K562 (cell line): ENCODE results near the gene LSP1.

Experiments
- ATF1 ChIP-seq, 2 experiments: fragments of 450-650 bp in 1 of 2; IDR thresholded peaks; 2 replicates each; pipeline ENCODE4 v1.6.1; 2016; ENCODE audit warnings: missing compliant biosample characterization in 1 of 2, missing genetic modification characterization in 1 of 2
- CHD1 ChIP-seq: fragments of 200-600 bp; sonication (generic); IDR thresholded peaks from one replicate; pipeline ENCODE4 v1.6.1; 2012; ENCODE audit warnings: mild to moderate bottlenecking, moderate library complexity, low read length, inconsistent platforms
- CTCF ChIP-seq, 3 experiments: IDR thresholded peaks in 2 of 3; conservative IDR thresholded peaks in 1 of 3; 2 replicates each; pipeline ENCODE4 v1.5.1; 2011 to 2012; ENCODE audit warnings: low read length in 3 of 3, mild to moderate bottlenecking in 3 of 3, control low read depth in 2 of 3, improper control_type of control experiment in 1 of 3, inconsistent platforms in 1 of 3, low read depth in 1 of 3, mixed read lengths in 1 of 3, moderate library complexity in 1 of 3; ENCODE audit not compliant: insufficient read depth in 2 of 3
- FOS ChIP-seq: IDR thresholded peaks from 3 replicates; pipeline ENCODE4 v1.6.1; 2011; ENCODE audit not compliant: insufficient read length; ENCODE audit errors: extremely low read depth
- HOXB6 ChIP-seq: fragments of 250-450 bp; sonication (Bioruptor Pico); IDR thresholded peaks from 2 replicates; pipeline ENCODE4 v1.5.1; 2022; ENCODE audit warnings: mild to moderate bottlenecking, borderline replicate concordance
- NR3C1 ChIP-seq: sonication (generic); formaldehyde crosslinking; IDR thresholded peaks from 2 replicates; pipeline ENCODE4 v1.8.1; 2022; ENCODE audit warnings: missing genetic modification reagents
- SLC30A9 ChIP-seq: fragments of 250-450 bp; sonication (Bioruptor Pico); IDR thresholded peaks from 2 replicates; pipeline ENCODE4 v1.8.0; 2022; ENCODE audit warnings: mild to moderate bottlenecking, moderate library complexity
- TCF3 ChIP-seq: sonication (generic); formaldehyde crosslinking; IDR thresholded peaks from 2 replicates; pipeline ENCODE4 v1.4.0; 2020; ENCODE audit warnings: mild to moderate bottlenecking, missing genetic modification reagents
- ZC3H11A ChIP-seq: IDR thresholded peaks from 2 replicates; pipeline ENCODE4 v1.6.1; 2012; ENCODE audit warnings: low read depth, low read length, improper control_type of control experiment

- TF ChIP-seq NR3C1 (no peak), CHD1 (no peak), TCF3 (CRISPR knock-in tag) (no peak), SLC30A9 (CRISPR knock-in tag) (no peak), CTCF (IDR thresholded peaks at IDR 0.05 in 2 of 3, conservative IDR thresholded peaks at IDR 0.05 in 1 of 3; ENCODE audit: insufficient read depth in 2 of 3, low read depth in 1 of 3, low read length in 3 of 3) (no peak), ZC3H11A (no peak), ATF1 (CRISPR knock-in tag; IDR thresholded peaks at IDR 0.05) (no peak), ATF1 (tag; IDR thresholded peaks at IDR 0.05) (no peak), HOXB6 (CRISPR knock-in tag) (no peak), FOS (no peak)
Measured at GRCh38 chr11:1920128-1920908, 67.4 kb downstream of the LSP1 start.
